Fibroblast of skin of abdomen (primary cell): ENCODE data around the gene SLC36A3.
A peak's percentile ranks its signal among the peaks of the same experiment; 100 is the strongest.
"Not testable (repeated sequence)": the region's sequence is repeated elsewhere in the genome, so short reads cannot be mapped to it uniquely, and the experiment has no call there.

ENCODE experiments used
- DNase-seq: peaks from one replicate; pipeline ENCODE4 v3.0.0-alpha.2; 2013

SLC36A3 gene

GRCh38 chr5:151258816-151259215 lies 44.8 kb downstream of the SLC36A3 start:
- no peak for DNase-seq

- DNase-seq: no peak
These were observed 45.4 kb downstream of the SLC36A3 start for GRCh38 chr5:151258201-151258611.

- DNase-seq: no peak
These were observed 45.8 kb downstream of the SLC36A3 start for GRCh38 chr5:151257731-151258181.

- no peak for DNase-seq
These were observed 47.8 kb downstream of the SLC36A3 start for GRCh38 chr5:151255621-151256286.

- not testable (repeated sequence) for DNase-seq
These were observed 48.6 kb downstream of the SLC36A3 start for GRCh38 chr5:151254990-151255389.

- no peak for DNase-seq
These were observed 49.0 kb downstream of the SLC36A3 start for GRCh38 chr5:151254556-151254955.

GRCh38 chr5:151253605-151253950 lies 50.0 kb downstream of the SLC36A3 start:
- no peak for DNase-seq

GRCh38 chr5:151252762-151253604 lies 50.6 kb downstream of the SLC36A3 start, which contains the start of gene GM2A:
Gene GM2A, plus strand, starts transcription at chr5:151253185. Its CDS starts 32 bp downstream, at chr5:151253217.
- peak; percentile 99 for DNase-seq

- no peak for DNase-seq
These were observed 51.9 kb downstream of the SLC36A3 start for GRCh38 chr5:151251621-151252020.

GRCh38 chr5:151251001-151251551 lies 52.5 kb downstream of the SLC36A3 start:
- no peak for DNase-seq

GRCh38 chr5:151250346-151251000 lies 53.1 kb downstream of the SLC36A3 start:
- no peak for DNase-seq

- DNase-seq: no peak
These were observed 54.3 kb downstream of the SLC36A3 start for GRCh38 chr5:151249281-151249680.

GRCh38 chr5:151248651-151249050 lies 54.9 kb downstream of the SLC36A3 start:
- DNase-seq: no peak

GRCh38 chr5:151245680-151246219 lies 57.8 kb downstream of the SLC36A3 start:
- no peak for DNase-seq

- no peak for DNase-seq
These were observed 59.4 kb downstream of the SLC36A3 start for GRCh38 chr5:151244206-151244605.

GRCh38 chr5:151243564-151243963 lies 60.0 kb downstream of the SLC36A3 start:
- DNase-seq: no peak

- no peak for DNase-seq
These were observed 60.4 kb downstream of the SLC36A3 start for GRCh38 chr5:151243127-151243526.

GRCh38 chr5:151240924-151241635 lies 62.5 kb downstream of the SLC36A3 start:
- no peak for DNase-seq

- not testable (repeated sequence) for DNase-seq
These were observed 63.2 kb downstream of the SLC36A3 start for GRCh38 chr5:151240268-151240835.

- DNase-seq: peak; percentile 64
These were observed 64.2 kb downstream of the SLC36A3 start for GRCh38 chr5:151239237-151239861.

GRCh38 chr5:151238303-151238741 lies 65.2 kb downstream of the SLC36A3 start:
- no peak for DNase-seq
